Measurements from ENCODE around the gene PTCH1.
A peak's percentile ranks its signal among the peaks of the same experiment; 100 is the strongest.

Gene PTCH1

GRCh38 chr9:95511952-95512708, 4.6 kb downstream of the PTCH1 start:
- no peak for DNase-seq

GRCh38 chr9:95511616-95511931, 5.2 kb downstream of the PTCH1 start:
- DNase-seq: no peak

GRCh38 chr9:95510709-95511615, 5.8 kb downstream of the PTCH1 start:
- DNase-seq: peak; percentile 46 to 79 (median 58)

GRCh38 chr9:95509851-95510708, 6.7 kb downstream of the PTCH1 start:
- no peak for DNase-seq

GRCh38 chr9:95508968-95509850, 7.6 kb downstream of the PTCH1 start:
- DNase-seq: peak in 2 of 4 experiments; percentile 36 to 40

GRCh38 chr9:95508242-95508967, 8.4 kb downstream of the PTCH1 start:
- peak in 1 of 4 experiments; percentile 9 for DNase-seq

- DNase-seq: peak in 1 of 4 experiments; percentile 27
Observed at GRCh38 chr9:95507464-95508241, 9.1 kb downstream of the PTCH1 start.

- DNase-seq: peak in 1 of 4 experiments; percentile 25
Observed at GRCh38 chr9:95506678-95507463, 9.9 kb downstream of the PTCH1 start.

- DNase-seq: no peak
Observed at GRCh38 chr9:95506428-95506677, 10.4 kb downstream of the PTCH1 start.

- DNase-seq: peak in 1 of 4 experiments; percentile 27
Observed at GRCh38 chr9:95505717-95506427, 10.9 kb downstream of the PTCH1 start.

- no peak for DNase-seq
Observed at GRCh38 chr9:95505072-95505716, 11.6 kb downstream of the PTCH1 start.

GRCh38 chr9:95504053-95504963, 12.5 kb downstream of the PTCH1 start:
- DNase-seq: no peak

- no peak for DNase-seq
Observed at GRCh38 chr9:95503369-95503768, 13.4 kb downstream of the PTCH1 start.

GRCh38 chr9:95502248-95502647, 14.5 kb downstream of the PTCH1 start:
- DNase-seq: no peak

GRCh38 chr9:95499847-95500246, 16.9 kb downstream of the PTCH1 start:
- no peak for DNase-seq

GRCh38 chr9:95499046-95499676, 17.6 kb downstream of the PTCH1 start:
- no peak for DNase-seq

- DNase-seq: no peak
Observed at GRCh38 chr9:95498641-95499040, 18.1 kb downstream of the PTCH1 start.
